ENCODE measurements around the gene ANKRD35.

GRCh38 chr1:145868232-145868631 lies 17.4 kb downstream of the ANKRD35 start:
- TF ChIP-seq CTCF (IDR thresholded peaks at IDR 0.05; ENCODE audit: insufficient read depth, low read depth, low read length) (no peak), EZH2 (IDR thresholded peaks at IDR 0.05; ENCODE audit: insufficient read depth, low read length) (no peak)
